ENCODE data around the gene TBC1D9. TPM values are rescaled to one million over a fixed set of nuclear protein-coding genes. Genes with fewer than 3 reads are reported as not detected.

Gene TBC1D9
- polyA plus RNA-seq, 1 donor (not counting 4 experiments of a cell fraction or from before 2014, with no cell fraction given): 11.6 TPM

- dilution Hi-C loops (cut with MboI; ENCODE audit: extremely low pct_ligation_motif_present, low sequenced_read_pairs): no loop called here
- DNase-seq (ENCODE audit: low read depth, low spot score): no peak
- FAIRE-seq: no peak
- H4K20me1 ChIP-seq (ENCODE audit: control insufficient read depth, extremely low read depth, insufficient read depth, low read length): no peaks in the 10 kb centered on the region
- H3K4me1 ChIP-seq (ENCODE audit: control insufficient read depth, extremely low read depth, insufficient read depth, low read length): peaks cover 4% of the 10 kb centered on the region
- H3K4me2 ChIP-seq (ENCODE audit: control insufficient read depth, extremely low read depth, insufficient read depth, low read depth, low read length): no peak overlapping the region
- no peaks in the 10 kb centered on the region for H3K9me3 ChIP-seq (ENCODE audit: control insufficient read depth, low read depth, low read length)
- no peak overlapping the region for H3K9ac ChIP-seq (ENCODE audit: control insufficient read depth, extremely low read depth, insufficient read depth, low read length)
- no peak overlapping the region for H2AFZ ChIP-seq (ENCODE audit: control insufficient read depth, low read length)
- no peak for TF ChIP-seq CTCF (optimal IDR thresholded peaks at IDR 0.05 in 1 of 3, IDR thresholded peaks at IDR 0.05 in 1 of 3, conservative IDR thresholded peaks at IDR 0.05 in 1 of 3; ENCODE audit: extremely low read depth in 1 of 3, insufficient read depth in 2 of 3, low read length in 3 of 3)
- no peak for TF ChIP-seq EZH2 (IDR thresholded peaks at IDR 0.05; ENCODE audit: low read length)
- H3K9me1 ChIP-seq (ENCODE audit: control insufficient read depth, extremely low read depth, insufficient read depth, low read length): no peaks in the 10 kb centered on the region
- no peak overlapping the region for H3K4me3 ChIP-seq (ENCODE audit: control insufficient read depth in 2 of 3, extremely low read depth in 1 of 3, insufficient read depth in 2 of 3, low read depth in 1 of 3, low read length in 3 of 3)
- no peaks in the 10 kb centered on the region for H3K27me3 ChIP-seq (ENCODE audit: control insufficient read depth, extremely low read depth, insufficient read depth, low read length)
- H3K79me2 ChIP-seq (ENCODE audit: control insufficient read depth, insufficient read depth, low read length): no peaks in the 10 kb centered on the region
- H3K36me3 ChIP-seq (ENCODE audit: control insufficient read depth in 2 of 2, extremely low read depth in 1 of 2, insufficient read depth in 2 of 2, low read length in 2 of 2): no peaks in the 10 kb centered on the region
- H3K27ac ChIP-seq (ENCODE audit: control insufficient read depth, insufficient read depth, low read length): no peak overlapping the region
Observed at GRCh38 chr4:140691369-140691768, 64.8 kb downstream of the TBC1D9 start.

- no peak overlapping the region for H3K27ac ChIP-seq (ENCODE audit: control insufficient read depth, insufficient read depth, low read length)
- H3K4me2 ChIP-seq (ENCODE audit: control insufficient read depth, extremely low read depth, insufficient read depth, low read depth, low read length): no peak overlapping the region
Observed at GRCh38 chr4:140690093-140690492, 66.1 kb downstream of the TBC1D9 start.

More at GRCh38 chr4:140690093-140690492, 66.1 kb downstream of the TBC1D9 start:
- Histone ChIP-seq H3K9me3 (ENCODE audit: control insufficient read depth, low read depth, low read length) (no peaks in the 10 kb centered on the region), H2AFZ (ENCODE audit: control insufficient read depth, low read length) (no peak overlapping the region), H3K4me1 (ENCODE audit: control insufficient read depth, extremely low read depth, insufficient read depth, low read length) (peaks cover 4% of the 10 kb centered on the region), H3K4me3 (ENCODE audit: control insufficient read depth in 2 of 3, extremely low read depth in 1 of 3, insufficient read depth in 2 of 3, low read depth in 1 of 3, low read length in 3 of 3) (no peak overlapping the region), H3K36me3 (ENCODE audit: control insufficient read depth in 2 of 2, extremely low read depth in 1 of 2, insufficient read depth in 2 of 2, low read length in 2 of 2) (no peaks in the 10 kb centered on the region), H3K9me1 (ENCODE audit: control insufficient read depth, extremely low read depth, insufficient read depth, low read length) (no peaks in the 10 kb centered on the region), H3K27me3 (ENCODE audit: control insufficient read depth, extremely low read depth, insufficient read depth, low read length) (no peaks in the 10 kb centered on the region), H3K79me2 (ENCODE audit: control insufficient read depth, insufficient read depth, low read length) (no peaks in the 10 kb centered on the region), H3K9ac (ENCODE audit: control insufficient read depth, extremely low read depth, insufficient read depth, low read length) (no peak overlapping the region), H4K20me1 (ENCODE audit: control insufficient read depth, extremely low read depth, insufficient read depth, low read length) (no peaks in the 10 kb centered on the region)
- FAIRE-seq (no peak), DNase-seq (ENCODE audit: low read depth, low spot score) (no peak)
- TF ChIP-seq CTCF (optimal IDR thresholded peaks at IDR 0.05 in 1 of 3, IDR thresholded peaks at IDR 0.05 in 1 of 3, conservative IDR thresholded peaks at IDR 0.05 in 1 of 3; ENCODE audit: extremely low read depth in 1 of 3, insufficient read depth in 2 of 3, low read length in 3 of 3): no peak
- TF ChIP-seq EZH2 (IDR thresholded peaks at IDR 0.05; ENCODE audit: low read length): no peak
- dilution Hi-C loops (cut with MboI; ENCODE audit: extremely low pct_ligation_motif_present, low sequenced_read_pairs): no loop called here
